Activated CD4-positive, CD25-positive, alpha-beta regulatory T cell treated with anti-CD3 and anti-CD28 coated beads, Interleukin-2, amount 50 U/mL, for 72 hours (primary cell): ENCODE data around the gene NEDD9.

Experiments used
- DNase-seq: peaks from one replicate; pipeline ENCODE4 v3.0.0; 2021

Gene NEDD9

DNA sequence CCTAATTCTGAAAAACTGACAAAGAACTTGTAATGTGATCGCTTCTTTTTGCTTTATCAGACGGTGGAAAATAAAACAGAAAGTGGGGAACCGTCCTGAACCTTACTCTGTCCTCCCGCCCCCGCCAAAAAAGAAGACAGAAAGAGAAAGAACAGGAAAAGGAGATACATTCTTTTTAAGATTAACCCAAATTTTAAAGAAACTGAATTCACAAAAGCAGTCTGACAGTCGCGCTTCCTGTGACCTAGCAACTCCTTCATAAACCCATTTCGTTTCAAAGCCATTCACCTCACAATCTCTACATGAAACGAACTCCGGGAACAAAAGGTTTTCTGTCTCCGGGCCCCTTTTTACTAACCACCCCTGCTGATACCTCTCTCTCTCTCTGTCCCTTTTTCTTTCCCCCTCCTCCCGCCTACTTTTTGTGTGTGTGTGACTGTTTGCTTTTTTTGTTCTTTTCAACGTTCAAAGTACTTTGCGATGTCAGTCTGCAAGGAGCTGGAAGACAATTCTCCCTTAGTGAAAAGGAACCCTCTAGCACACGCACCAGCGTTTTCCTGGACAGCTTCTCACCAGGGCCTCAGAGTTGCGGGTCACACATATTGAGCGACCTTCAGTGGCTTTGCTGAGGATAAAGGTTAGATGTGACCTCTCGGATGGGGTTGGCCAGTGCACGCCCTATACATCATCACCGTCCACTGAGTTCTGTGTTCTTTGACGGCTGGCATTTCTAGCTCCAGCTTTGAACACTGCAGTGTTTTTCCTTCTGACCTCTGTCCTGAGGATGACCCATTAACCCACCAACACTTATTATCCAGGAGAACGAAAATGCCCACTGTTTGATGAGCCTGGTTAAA lies 530 bp upstream of the NEDD9 start:
- DNase-seq, result peak; percentile 37

DNA sequence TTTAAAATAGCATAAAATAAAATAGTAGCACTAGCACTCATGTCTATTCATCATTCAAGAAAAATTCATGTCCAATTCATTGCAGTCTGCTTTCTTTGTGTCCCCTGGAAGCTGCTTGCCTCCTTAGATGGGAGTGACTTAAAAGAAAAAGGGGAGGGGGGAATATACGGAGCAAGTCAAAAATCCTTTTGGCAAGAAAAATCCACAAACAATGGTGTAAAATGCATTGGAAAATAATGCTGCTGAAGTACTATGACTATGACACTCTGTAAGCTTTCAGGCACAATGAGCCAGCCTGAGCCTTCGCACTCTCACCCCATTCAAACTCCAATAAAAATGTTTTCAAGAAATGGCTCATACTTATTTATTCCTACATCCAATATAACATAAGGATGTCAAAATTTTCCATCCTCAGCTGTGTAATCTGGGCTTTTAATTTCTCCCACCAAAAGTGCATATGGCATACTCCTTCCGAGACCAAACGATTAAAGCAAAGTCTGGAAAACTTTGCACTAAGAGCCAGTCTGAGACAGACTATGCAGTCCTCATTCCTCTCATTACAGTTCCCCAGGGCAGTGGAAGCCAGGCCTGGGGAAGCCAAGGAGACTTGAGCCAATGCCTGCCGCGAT lies 790 bp downstream of the NEDD9 start:
- DNase-seq, result no peak

DNA sequence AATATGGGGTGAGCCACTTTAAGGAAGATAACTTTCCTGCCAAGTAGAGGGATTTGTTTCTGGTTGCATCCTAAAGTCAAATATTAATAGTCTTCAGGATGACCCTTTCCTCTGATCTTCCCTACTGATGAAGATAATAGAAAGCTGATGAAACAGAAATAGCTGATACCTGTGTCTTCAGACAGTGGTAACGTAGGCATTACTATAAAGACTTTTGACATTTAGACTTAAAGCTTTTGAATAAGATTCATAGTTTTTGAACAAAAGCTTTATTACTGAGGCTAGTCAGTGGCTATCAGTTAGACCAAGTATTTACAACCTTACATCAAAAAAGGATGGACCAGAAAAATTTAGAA lies 1.4 kb downstream of the NEDD9 start:
- DNase-seq, result no peak

DNA sequence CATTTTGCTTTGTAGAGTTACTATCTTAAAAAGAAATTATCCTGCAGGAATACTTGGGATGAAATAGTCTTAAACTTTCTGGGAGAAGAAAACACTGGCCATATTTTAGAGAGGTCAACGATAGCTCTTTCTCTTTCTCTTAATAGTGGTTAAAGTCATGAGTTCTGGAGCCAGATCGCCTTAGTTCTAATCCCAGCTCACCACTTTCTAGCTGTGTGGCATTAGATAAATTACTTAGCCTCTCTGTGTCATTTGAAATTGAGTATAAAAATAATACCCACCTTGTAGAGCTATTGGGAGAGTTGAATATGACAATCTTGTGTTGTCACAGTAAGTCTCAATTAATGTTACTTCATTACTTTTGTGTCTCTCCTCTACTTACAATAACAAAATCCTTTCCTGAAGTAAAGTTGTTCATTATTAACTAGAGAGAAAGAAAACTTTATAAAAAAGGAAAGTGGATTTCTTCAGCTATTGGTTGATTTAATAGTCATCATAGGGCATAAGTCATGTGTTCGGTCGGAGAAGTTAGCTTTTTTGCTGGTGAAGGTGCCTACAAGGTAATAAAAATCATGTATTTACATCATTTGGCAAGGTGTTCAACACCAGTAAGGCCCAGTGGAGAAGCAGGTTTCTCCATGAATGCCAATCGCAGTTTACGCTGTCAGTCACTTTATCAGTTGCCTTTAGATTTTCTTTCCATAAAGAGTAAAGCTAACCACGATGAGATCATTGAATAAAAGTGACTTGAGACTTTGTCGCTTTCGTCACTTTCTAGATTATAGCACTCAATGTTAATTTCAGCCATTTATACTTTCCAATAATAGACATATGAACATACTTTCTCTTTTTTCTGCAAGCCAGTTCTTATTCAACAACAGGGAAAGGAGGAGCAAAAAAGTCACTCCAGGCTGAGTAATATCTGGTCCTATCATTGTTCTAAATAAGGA lies 2.0 kb downstream of the NEDD9 start:
- DNase-seq, result no peak

DNA sequence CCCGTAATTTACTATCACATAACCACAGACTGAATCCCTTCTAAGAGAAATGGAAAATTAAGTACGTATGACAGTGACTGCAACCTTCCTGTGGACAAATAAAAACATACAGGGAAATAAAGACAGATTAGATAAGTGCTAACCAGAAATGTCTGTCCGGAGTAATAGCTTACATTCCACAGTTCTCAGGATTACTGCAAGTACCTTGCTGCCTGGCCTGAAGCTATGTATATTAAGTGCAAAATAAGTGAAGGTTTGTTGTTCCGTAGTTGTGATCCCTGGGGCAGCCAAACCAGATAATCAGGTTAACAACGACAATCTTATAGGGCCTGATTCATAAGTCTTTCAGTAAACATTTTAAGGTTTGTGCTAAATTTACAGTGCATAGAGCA lies 2.8 kb downstream of the NEDD9 start:
- DNase-seq, result no peak

DNA sequence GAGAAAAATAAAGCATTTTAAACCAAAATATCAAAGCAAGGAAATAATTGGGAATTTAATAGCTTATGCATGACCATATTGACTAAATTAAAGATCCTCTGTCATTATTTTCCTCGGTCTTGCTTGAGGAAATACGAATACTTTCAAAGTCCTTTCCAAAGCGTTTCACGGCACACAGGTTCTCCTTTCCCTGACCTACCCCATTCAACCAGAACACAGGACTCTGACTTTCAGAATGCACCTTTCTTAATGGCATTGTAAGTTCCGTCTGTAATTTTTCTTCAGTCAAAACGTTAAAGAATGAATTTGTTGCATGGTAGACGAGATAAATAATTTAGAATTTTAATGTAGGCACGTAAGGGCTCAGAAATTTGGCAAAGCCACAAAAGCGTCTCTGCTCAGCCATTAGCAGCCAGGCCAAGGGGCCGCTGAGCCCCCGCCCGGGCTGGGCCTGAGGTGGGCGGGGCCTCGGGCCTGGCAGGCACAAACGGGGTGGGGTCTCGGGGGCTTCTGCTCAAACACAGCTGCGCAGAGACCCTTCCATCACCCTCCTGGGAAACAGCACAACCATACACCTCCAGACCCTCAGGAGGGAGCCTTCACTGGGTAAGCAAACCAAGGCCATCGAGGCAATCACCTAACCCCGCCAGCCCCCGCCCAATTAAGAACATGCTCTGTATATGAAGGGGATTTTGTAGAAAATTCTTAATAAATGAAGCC lies 3.4 kb downstream of the NEDD9 start:
- DNase-seq, result no peak

DNA sequence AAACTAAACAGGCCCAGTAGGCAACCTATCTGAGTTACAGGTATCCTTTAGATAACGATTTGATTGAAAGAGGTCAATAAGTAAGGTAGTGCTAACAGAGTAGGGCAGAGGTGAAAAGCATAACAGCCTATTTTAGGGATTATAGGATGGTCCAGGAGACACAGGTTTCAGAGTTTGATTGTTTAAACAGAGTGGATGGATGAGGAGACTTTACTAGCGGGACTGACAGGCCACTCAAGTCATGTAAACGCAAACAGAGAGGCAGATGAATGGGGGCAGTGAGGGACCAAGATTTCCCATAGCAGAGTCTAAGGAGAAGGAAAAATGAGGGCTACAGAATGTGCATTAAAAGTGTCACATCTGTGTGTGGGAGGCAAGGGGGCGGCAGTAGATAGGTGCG lies 4.8 kb downstream of the NEDD9 start:
- no peak for DNase-seq

DNA sequence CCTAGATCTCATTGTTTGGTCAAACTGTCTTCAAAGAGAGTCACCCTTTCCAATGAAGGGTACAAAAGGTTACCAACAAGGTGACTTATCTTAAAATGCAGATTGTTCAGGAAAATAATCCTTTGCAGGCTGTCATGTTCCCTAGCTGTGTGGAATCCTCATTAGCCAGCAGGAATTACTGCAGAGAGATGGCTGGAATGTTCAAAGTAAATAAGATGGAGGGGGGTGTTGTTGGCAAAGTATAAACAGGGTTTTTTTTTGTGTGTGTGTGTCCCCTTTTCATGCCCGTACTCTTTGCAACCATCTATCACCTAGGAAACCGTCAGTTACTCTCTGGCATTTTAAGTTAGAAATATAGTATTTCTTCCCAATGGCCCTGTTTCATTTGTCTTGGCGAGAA lies 6.5 kb downstream of the NEDD9 start:
- no peak for DNase-seq

DNA sequence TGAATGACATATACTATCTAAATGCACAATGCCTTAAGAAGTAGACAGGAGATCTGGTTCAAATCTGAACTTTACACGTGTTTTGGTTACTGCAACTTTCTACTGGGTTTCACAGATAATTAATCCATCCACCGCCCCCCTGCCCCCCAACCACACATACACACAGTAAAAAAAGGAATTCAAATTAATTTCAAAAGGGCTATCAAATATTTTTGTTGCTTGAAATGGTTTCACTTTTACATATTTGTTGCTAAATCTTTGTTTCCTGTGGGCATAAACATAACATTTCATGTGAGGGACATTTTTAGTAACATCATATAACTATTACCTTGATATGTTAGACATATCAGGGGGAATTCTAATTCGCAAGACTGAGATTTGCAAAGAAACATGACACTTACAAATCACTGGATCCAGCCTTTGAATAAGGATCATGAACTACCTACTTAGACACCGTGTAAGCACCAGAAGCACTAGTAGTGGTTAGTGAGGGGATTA lies 7.5 kb downstream of the NEDD9 start:
- DNase-seq, result no peak

DNA sequence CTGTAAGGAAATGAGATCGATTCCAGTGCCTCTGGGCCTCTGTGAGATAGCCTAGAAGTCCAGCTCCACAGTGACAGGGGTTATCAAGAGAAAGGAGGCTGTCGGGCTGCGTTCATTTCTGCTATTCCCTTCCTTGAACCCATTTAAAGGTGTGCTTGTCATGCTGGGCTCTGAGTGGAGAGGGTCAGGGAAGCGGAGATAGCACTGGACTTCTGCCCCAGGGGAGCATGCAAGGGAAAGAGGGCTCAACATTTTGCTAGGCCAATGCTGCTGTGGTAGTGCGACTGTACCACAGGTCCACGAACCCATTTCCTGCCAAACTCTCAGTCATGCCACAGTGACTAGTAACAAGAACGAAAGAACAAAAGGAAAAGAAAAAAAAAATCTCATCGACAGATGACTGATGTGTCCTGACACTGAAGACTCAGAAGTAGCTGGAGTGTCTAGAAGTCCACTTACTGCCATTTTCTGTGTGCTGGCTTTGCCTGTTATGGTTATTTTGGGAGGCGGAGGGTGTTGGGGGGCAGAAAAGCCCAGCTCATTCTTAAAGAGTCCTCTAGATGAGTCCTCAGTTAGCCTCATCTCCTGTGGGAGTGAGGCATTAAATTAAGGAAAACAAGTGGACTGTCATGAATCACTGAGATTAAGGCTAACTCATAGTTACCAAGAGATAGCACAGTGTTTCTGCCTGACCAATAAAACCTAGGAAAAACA lies 8.1 kb downstream of the NEDD9 start:
- peak; percentile 51 for DNase-seq

DNA sequence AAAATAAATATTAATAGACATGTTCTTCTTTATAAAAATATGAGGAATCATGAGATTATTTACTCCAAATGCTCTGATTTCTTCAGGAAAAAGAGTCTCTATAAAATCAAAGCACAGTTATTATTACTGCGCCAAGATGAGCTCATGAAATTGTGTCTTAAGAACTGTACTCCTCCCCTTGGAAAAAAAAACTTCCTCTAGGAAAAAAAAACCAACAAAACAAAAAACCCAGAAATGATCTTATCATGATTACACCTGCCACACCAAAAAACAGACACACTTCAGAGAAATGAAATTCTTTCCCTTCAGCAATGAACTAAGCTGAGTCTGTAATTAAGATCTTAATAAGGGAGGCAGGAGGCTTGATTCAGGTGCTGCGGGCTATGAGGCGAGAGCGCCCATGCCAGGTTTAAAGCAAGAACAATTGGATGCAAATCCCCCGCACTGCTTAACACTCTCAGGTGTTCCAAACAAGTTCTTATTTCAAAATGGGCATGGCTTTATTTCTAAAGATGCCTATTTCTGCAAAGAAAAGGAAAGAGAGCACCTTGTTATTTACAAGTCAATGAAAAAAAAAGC lies 9.1 kb downstream of the NEDD9 start:
- no peak for DNase-seq

DNA sequence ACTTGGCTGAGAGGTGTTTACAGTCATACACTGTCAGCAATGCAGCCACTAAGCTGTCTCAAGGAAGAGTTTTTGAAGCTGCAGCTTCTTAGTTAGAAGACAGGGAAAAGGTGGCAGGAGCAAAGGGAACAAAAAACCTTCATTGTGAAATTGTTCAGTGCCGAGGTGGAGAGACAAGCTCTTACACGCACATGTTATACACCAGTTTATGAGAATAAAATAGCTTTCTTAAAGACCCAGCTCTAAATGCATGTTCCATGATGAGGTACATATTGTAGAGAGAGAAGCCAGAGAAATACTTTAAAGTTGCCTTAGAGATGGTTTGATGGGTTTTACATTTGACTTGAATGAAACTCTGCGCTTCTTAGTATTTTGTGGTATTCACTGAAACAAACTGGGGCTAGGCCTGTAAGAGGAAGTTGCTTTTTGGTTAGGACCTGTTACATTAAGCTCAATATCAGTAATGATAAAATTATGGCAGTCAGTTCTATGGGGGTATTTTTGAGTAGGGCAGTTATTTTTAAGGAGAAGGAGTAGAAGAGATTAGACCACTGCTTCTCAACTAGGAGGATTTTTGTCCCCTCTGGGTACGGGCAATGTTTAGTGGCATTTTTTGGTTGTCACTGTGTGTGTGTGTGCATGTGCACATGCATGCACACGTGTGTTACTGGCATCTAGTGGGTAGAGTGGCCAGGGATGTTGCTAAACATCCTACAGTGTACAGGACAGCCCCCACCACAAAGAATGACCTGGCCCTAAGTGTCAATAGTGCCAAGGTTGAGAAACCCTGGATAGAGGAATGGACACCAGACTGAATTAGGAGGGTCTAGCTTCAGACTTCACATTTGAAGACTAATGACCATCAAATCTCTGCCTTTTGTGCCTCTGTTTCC lies 9.8 kb downstream of the NEDD9 start:
- no peak for DNase-seq

DNA sequence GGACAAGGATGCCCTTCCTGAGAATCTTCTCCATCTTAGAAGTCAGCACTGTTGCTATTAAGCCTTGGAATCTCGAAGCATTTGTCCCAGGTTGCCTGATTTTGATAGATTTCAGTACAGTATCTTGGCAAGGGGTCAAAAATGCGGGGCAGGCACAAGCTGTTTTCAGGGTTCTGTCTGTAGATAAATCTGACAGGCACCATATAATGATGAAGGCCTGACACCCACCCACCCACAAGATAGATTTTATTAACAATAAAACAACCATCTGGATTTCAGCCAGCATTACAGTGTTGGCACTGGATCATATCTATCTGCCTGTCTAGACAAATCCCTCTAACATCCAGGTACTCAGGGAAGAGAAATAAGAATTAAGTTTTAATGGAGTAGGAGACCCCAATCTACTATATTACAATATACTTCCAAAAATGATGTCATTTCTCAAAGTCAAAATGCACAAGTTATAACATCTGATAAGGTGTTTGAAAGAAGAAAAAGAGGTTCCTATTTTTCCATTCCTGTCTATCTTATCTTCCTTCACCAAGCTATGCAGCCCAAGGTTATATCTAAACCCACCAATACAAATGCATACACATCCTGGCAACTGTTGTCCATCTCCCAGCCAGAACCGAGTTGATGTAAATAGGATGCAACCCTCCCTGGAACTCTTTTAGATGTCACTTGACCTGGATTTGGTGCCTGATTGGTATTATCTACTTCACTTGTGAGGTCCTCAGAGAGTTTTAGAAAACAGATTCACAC lies 10.7 kb downstream of the NEDD9 start:
- DNase-seq, result no peak

DNA sequence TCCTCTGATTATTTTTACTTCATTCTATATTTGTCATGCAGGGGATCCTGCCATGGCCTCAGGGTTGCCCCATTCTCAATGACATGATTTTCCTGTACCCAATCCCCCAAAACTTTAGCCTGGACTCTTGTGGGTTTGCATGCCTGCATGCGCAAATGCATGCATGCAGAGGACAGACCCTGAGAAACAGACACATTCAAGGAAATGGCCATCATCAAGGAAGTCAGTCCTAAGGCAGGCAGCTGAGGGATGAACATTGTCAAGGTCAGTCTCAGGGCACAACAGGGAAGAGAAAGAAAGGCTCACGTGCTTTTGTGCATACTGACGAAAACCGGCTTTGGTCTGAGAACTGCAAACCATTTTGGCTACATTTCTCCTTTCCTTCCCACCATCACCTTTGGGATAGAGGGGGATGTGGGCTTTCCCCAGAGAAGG lies 13.1 kb downstream of the NEDD9 start:
- no peak for DNase-seq

DNA sequence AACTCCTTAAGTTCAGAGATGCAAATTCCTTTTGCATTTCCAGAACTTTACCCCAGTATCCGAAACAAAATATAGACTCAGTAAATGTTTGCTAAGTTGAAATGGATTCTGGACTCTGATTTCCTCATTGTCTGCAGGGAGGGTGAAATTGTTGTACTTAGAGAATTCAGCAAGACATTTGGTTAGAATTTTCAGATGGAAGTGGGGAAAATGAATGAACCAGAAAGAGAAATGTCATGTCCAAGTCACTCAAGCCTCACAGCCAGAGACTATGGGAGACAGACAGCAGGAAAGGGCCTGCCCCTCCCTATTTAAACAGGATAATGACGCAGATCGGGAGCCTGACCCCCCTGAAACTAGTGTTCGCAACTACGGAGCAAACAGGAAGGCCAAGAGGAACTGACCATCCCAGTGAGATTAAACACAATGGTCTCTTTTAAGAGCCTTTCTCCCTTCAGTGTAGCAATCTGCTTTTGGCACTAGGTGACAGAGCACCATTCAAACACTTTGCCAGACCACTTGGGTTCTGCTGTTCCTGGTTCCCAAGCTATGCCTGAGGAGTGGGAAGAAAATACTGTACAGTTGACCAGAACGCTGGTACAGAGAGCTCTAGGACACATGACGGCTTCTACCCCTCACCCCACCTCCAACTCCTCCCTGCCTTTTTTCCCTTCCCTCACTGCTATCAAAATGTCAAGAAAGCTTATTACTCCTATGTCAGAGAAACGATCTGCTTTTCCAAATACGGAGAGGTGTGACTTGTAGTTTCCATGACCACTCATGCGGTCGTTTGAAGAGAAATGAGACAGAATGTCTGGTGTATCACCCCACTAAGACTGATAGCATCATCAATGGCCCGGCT lies 13.7 kb downstream of the NEDD9 start:
- no peak for DNase-seq

DNA sequence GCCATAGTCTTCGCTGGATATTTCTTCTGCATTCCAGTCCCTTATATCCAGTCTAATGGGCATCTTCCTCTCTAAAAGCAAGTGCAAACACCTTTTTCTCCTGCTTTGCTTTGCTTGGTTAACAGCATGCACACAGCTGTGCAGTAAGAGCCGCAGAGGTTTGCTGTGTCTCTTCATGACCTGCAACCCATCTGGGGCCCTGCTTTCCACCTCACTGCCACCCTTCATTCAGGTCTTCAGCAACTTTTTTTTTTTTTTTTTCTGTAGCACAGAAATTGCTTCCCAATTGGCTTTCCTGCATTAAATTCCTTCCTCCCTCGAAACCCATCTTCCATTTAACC lies 14.4 kb downstream of the NEDD9 start:
- no peak for DNase-seq

DNA sequence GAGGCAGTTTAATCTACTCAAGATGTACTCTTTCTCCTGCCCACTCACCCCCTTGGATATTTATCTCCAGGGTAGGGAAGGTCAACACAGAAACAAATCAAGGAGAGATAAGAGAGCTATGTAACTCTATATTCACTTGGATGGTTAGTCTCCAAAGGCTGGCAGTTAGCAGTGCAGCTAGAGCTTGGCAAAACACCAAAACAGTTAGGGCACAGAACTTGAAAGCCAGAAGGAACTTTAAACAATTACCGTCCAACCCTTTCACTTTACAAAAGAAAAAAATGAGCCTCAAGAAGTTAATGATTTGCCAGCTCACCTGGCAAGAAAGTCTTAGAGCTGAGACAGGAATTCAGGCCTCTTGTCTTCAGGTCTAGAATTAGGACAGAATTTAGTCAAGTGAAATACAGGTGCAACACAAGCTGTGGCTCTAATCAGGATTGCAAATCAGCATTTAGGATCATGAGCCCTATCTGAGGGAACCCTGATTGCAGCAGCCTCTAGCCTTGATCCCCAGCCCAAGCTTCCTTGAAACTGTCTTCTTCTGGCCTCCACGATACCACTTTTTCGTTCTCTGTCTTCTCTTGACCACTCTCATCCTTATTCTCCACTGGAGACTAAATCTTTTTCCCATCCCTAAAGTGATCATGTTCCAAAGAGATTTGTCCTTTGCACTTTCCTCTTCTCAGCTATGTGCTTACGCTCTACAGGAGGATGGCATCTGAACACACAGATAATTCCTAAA lies 14.9 kb downstream of the NEDD9 start:
- DNase-seq, result no peak

DNA sequence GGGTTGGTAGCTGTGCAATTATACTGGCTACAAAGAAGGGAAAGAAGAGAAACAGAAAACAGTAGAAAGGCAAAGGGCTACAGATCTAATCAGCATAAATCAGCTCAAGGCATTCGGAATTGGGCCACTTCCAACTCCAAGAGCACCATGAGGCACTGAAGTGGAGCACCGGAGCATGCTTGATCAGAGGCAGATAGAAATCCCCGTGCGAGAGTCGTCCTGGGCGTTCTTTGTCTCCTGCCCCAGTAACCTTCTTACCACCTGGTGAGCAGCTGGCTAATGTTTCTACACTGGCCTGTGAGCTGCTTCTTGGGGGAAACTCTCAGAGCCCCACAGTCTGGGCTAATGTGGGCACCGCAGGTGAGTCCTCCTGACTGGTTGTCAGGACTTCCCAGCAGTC lies 16.7 kb downstream of the NEDD9 start:
- DNase-seq, result no peak
